HEK293 (cell line): ENCODE measurements around the gene CCDC71L.
"Not testable (repeated sequence)": the region's sequence is repeated elsewhere in the genome, so short reads cannot be mapped to it uniquely, and the experiment has no call there.

ENCODE experiments used
- CTCF ChIA-PET: fragments of 350-600 bp; formaldehyde crosslinking; extraction: SDS; loops from one replicate; lab custom pipeline; 2021; ENCODE audit warnings: antibody characterized with exemption; lab: Yijun Ruan, JAX
- POLR2A ChIA-PET: fragments of 300-600 bp; formaldehyde crosslinking; extraction: SDS; loops from one replicate; lab custom pipeline; 2020; ENCODE audit warnings: antibody characterized with exemption, inconsistent platforms; lab: Yijun Ruan, JAX
- H3K27ac ChIP-seq: fragments of 200-500 bp; sonication (Bioruptor generic); 2 replicates; pipeline ENCODE4 v1.5.1; 2014; ENCODE audit warnings: low read depth, low read length, control low read depth, inconsistent platforms; ENCODE audit errors: extremely low read depth
- H3K36me3 ChIP-seq, 2 experiments: fragments of 200-500 bp in 1 of 2; sonication (Bioruptor generic) in 1 of 2; 1 replicate in 1 of 2; 2 replicates in 1 of 2; pipeline ENCODE4 v1.5.1; 2014 to 2017; ENCODE audit warnings: inconsistent platforms in 2 of 2, low read length in 2 of 2; ENCODE audit not compliant: control insufficient read depth in 2 of 2, insufficient read depth in 1 of 2
- H3K4me1 ChIP-seq: fragments of 200-500 bp; sonication (Bioruptor generic); 2 replicates; pipeline ENCODE4 v1.5.1; 2014; ENCODE audit warnings: mild to moderate bottlenecking, low read length, inconsistent platforms; ENCODE audit not compliant: control insufficient read depth, insufficient read depth
- H3K4me3 ChIP-seq: 2 replicates; pipeline ENCODE4 v1.5.1; 2011; ENCODE audit warnings: low read depth, mild to moderate bottlenecking, control low read depth, low read length, moderate library complexity
- H3K9me3 ChIP-seq: fragments of 200-500 bp; sonication (Bioruptor generic); 2 replicates; pipeline ENCODE4 v1.5.1; 2014; ENCODE audit warnings: low read depth, low read length, inconsistent platforms; ENCODE audit not compliant: control insufficient read depth, insufficient read depth
- EGR2 ChIP-seq: fragments of 450-650 bp; formaldehyde crosslinking; IDR thresholded peaks from 2 replicates; pipeline ENCODE4 v1.5.1; 2016; ENCODE audit warnings: low read depth, missing biosample characterization, missing genetic modification characterization
- GFI1B ChIP-seq: fragments of 450-650 bp; formaldehyde crosslinking; IDR thresholded peaks from 2 replicates; pipeline ENCODE4 v1.5.1; 2016; ENCODE audit warnings: missing biosample characterization, missing genetic modification characterization
- GLI4 ChIP-seq: fragments of 450-650 bp; formaldehyde crosslinking; IDR thresholded peaks from 2 replicates; pipeline ENCODE4 v1.5.1; 2016; ENCODE audit warnings: missing biosample characterization, missing genetic modification characterization
- KLF7 ChIP-seq: fragments of 450-650 bp; formaldehyde crosslinking; IDR thresholded peaks from 2 replicates; pipeline ENCODE4 v1.5.1; 2016; ENCODE audit warnings: missing biosample characterization, missing genetic modification characterization, borderline replicate concordance
- PBX3 ChIP-seq: sonication (generic); formaldehyde crosslinking; IDR thresholded peaks from 2 replicates; pipeline ENCODE4 v1.8.1; 2022; ENCODE audit warnings: mild to moderate bottlenecking, moderate library complexity, missing genetic modification reagents
- PRDM6 ChIP-seq: fragments of 450-650 bp; formaldehyde crosslinking; IDR thresholded peaks from 2 replicates; pipeline ENCODE4 v1.5.1; 2017; ENCODE audit warnings: missing biosample characterization, missing genetic modification characterization
- SCRT1 ChIP-seq: fragments of 450-650 bp; formaldehyde crosslinking; IDR thresholded peaks from 2 replicates; pipeline ENCODE4 v1.5.1; 2016; ENCODE audit warnings: missing biosample characterization, missing genetic modification characterization, borderline replicate concordance
- TRIM28 ChIP-seq: IDR thresholded peaks from 2 replicates; pipeline ENCODE4 v1.6.1; 2011; ENCODE audit warnings: low read length, control low read depth, borderline replicate concordance
- WT1 ChIP-seq: fragments of 450-650 bp; formaldehyde crosslinking; IDR thresholded peaks from 2 replicates; pipeline ENCODE4 v1.5.1; 2016; ENCODE audit warnings: missing biosample characterization, missing genetic modification characterization
- ZBTB44 ChIP-seq: fragments of 450-650 bp; IDR thresholded peaks from 2 replicates; pipeline ENCODE4 v1.5.1; 2018; ENCODE audit warnings: missing biosample characterization, mild to moderate bottlenecking, missing genetic modification characterization
- ZEB2 ChIP-seq: fragments of 450-650 bp; formaldehyde crosslinking; IDR thresholded peaks from 2 replicates; pipeline ENCODE4 v1.5.1; 2016; ENCODE audit warnings: missing biosample characterization, missing genetic modification characterization
- ZNF157 ChIP-seq: fragments of 450-650 bp; formaldehyde crosslinking; IDR thresholded peaks from 2 replicates; pipeline ENCODE4 v1.5.1; 2016; ENCODE audit warnings: missing biosample characterization, missing genetic modification characterization
- ZNF266 ChIP-seq: fragments of 450-650 bp; formaldehyde crosslinking; IDR thresholded peaks from 2 replicates; pipeline ENCODE4 v1.5.1; 2016; ENCODE audit warnings: missing biosample characterization, missing genetic modification characterization, low read depth
- ZNF280C ChIP-seq: fragments of 450-650 bp; formaldehyde crosslinking; IDR thresholded peaks from 2 replicates; pipeline ENCODE4 v1.5.1; 2016; ENCODE audit warnings: missing biosample characterization, missing genetic modification characterization
- ZNF302 ChIP-seq: fragments of 450-650 bp; formaldehyde crosslinking; IDR thresholded peaks from 2 replicates; pipeline ENCODE4 v1.5.1; 2016; ENCODE audit warnings: missing biosample characterization, missing genetic modification characterization, low read depth
- ZNF558 ChIP-seq: fragments of 450-650 bp; formaldehyde crosslinking; IDR thresholded peaks from 2 replicates; pipeline ENCODE4 v1.5.1; 2016; ENCODE audit warnings: missing biosample characterization, missing genetic modification characterization
- ZNF560 ChIP-seq: fragments of 450-650 bp; formaldehyde crosslinking; IDR thresholded peaks from 2 replicates; pipeline ENCODE4 v1.5.1; 2017; ENCODE audit warnings: missing biosample characterization, missing genetic modification characterization, borderline replicate concordance
- ZNF664 ChIP-seq: fragments of 450-650 bp; formaldehyde crosslinking; IDR thresholded peaks from 2 replicates; pipeline ENCODE4 v1.5.1; 2016; ENCODE audit warnings: missing biosample characterization, missing genetic modification characterization
- ZNF677 ChIP-seq: fragments of 450-650 bp; IDR thresholded peaks from 2 replicates; pipeline ENCODE4 v1.5.0; 2018; ENCODE audit warnings: missing biosample characterization, mild to moderate bottlenecking, missing genetic modification characterization, moderate library complexity
- ZNF704 ChIP-seq: fragments of 450-650 bp; formaldehyde crosslinking; IDR thresholded peaks from 2 replicates; pipeline ENCODE4 v1.5.1; 2016; ENCODE audit warnings: missing biosample characterization, missing genetic modification characterization
- ZSCAN18 ChIP-seq: fragments of 450-650 bp; formaldehyde crosslinking; IDR thresholded peaks from 2 replicates; pipeline ENCODE4 v1.5.1; 2016; ENCODE audit warnings: missing biosample characterization, missing genetic modification characterization

Gene CCDC71L

GRCh38 chr7:106692450-106693051 lies 31.6 kb upstream of the CCDC71L start:
- TF ChIP-seq GFI1B (tag by site-specific recombination) (no peak), KLF7 (tag by site-specific recombination) (no peak), ZNF558 (tag by site-specific recombination) (no peak), ZEB2 (tag by site-specific recombination) (no peak), ZSCAN18 (tag by site-specific recombination) (no peak), GLI4 (tag by site-specific recombination) (no peak), ZNF677 (tag by site-specific recombination) (no peak), ZNF664 (tag by site-specific recombination) (no peak)
- no peak overlapping the region for H3K27ac ChIP-seq
- ChIA-PET CTCF (interaction anchor here (0.6 kb wide), 1 partner anchor 140 kb away, joined by 4 read pairs; no protein-coding TSS in a partner anchor), POLR2A (no interaction called here)
- no peaks in the 10 kb centered on the region for H3K36me3 ChIP-seq
- no peaks in the 10 kb centered on the region for H3K4me1 ChIP-seq
- no peak overlapping the region for H3K4me3 ChIP-seq
- no peaks in the 10 kb centered on the region for H3K9me3 ChIP-seq

GRCh38 chr7:106688161-106688560 lies 27.2 kb upstream of the CCDC71L start:
- CTCF ChIA-PET, H3K4me1 ChIP-seq, H3K4me3 ChIP-seq, H3K9me3 ChIP-seq, H3K36me3 ChIP-seq, H3K27ac ChIP-seq, POLR2A ChIA-PET: not testable (repeated sequence)

- ChIA-PET POLR2A (interaction anchor here (0.7 kb wide), 1 partner anchor 609 kb away, joined by 7 read pairs; no protein-coding TSS in a partner anchor), CTCF (no interaction called here)
- no peaks in the 10 kb centered on the region for H3K36me3 ChIP-seq
- no peaks in the 10 kb centered on the region for H3K9me3 ChIP-seq
- H3K27ac ChIP-seq = no peak overlapping the region
- no peaks in the 10 kb centered on the region for H3K4me1 ChIP-seq
- no peak for TF ChIP-seq ZBTB44 (tag by site-specific recombination)
- TF ChIP-seq SCRT1 (tag by site-specific recombination) = no peak
- no peak for TF ChIP-seq ZNF560 (tag by site-specific recombination)
- TF ChIP-seq PRDM6 (tag by site-specific recombination) = no peak
- TF ChIP-seq ZNF302 (tag by site-specific recombination) = no peak
- TF ChIP-seq EGR2 (tag by site-specific recombination) = no peak
- TF ChIP-seq TRIM28 = no peak
- TF ChIP-seq ZNF157 (tag by site-specific recombination) = no peak
- TF ChIP-seq ZNF704 (tag by site-specific recombination) = no peak
- TF ChIP-seq WT1 (tag by site-specific recombination) = no peak
- TF ChIP-seq ZNF266 (tag by site-specific recombination) = no peak
- TF ChIP-seq PBX3 (CRISPR knock-in tag) = no peak
- no peak for TF ChIP-seq ZNF280C
- H3K4me3 ChIP-seq = no peak overlapping the region
Measured at GRCh38 chr7:106683941-106684340, 23.0 kb upstream of the CCDC71L start.
